Activated effector memory CD4-positive, alpha-beta T cell treated with Interleukin-2 at 50 U/mL for 16 hours (primary cell): ENCODE data around the gene RFPL3.
"Not testable (repeated sequence)": the region's sequence is repeated elsewhere in the genome, so short reads cannot be mapped to it uniquely, and the experiment has no call there.

ENCODE experiments used
- DNase-seq: peaks from one replicate; pipeline ENCODE4 v3.0.0-alpha.2; 2020

Gene RFPL3

DNA sequence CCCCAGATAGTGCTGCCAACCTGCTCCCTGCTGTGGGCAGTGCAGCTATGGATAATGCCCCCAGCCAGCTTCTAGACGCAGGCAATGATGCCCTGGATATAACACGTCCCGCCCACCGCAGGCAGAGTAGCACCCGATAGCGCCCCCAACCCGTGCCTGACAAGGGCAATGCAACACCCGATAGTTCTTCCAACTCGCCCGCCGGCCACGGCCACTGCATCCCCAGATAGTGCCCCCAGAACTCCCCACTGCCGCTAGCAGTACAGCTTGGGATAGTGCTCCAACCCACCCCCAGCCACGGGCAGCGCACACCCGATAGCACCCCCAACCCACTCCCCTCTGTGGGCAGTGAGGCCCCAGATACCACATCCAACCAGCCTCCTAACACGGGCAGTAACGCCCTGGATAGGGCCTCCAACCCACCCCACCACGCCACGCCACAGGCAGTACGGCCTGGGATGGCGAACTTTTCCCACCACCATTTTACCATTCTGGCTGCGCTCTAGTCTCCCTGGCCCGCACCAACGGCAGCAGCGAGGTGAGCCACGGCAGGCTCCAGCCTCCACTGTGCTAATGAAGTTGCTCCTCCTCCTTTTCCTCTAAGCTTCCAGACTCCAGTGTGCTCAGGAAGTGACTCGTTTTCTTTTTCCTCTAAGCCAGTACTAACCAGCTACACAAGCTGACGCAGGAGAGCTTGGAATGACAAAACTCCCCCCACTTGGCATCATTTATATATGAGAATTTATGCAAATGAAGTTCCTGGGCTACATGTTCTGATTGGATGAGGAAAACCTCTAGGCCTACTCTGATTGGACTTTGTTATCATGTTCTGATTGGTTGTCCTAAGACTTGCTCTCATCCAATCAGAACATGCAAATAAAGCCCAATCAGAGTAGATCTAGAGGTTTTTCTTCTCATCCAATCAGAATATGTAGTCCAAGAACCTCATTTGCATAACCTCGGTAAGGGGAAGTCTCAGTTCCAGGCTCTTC is 3.0 kb upstream of the RFPL3 start:
- no peak for DNase-seq

DNA sequence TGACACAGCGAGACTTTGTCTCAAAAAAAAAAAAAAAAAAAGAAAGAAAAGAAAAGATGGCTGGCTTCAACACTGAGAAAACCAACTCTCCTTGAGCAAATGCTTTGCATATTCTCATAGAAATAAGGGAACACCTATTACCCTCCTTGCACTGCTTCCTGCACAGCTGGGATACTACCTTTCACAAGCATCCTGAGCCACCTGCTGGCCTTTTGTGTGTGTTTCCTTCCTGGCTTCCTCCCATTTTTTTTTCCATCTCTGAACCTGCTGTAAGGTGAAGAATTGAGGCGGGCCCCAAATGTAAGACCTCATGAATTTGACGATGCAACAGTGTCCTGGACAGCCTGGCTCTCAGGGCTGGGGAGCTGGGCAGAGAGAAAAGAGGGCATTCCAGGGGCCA is 1.9 kb upstream of the RFPL3 start:
- no peak for DNase-seq

DNA sequence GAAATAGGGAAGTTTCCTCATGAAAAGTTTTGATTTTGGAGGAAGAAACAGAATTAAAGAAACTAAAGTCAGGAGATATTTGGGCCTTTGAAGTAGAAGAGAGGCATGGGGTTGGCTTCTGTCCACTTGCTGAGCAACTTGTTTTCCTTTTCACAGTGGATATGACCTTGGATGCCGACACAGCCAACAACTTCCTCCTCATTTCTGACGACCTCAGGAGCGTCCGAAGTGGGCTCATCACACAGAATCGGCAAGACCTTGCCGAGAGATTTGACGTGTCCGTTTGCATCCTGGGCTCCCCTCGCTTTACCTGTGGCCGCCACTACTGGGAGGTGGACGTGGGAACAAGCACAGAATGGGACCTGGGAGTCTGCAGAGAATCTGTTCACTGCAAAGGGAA is 2.4 kb downstream of the RFPL3 start:
- not testable (repeated sequence) for DNase-seq

DNA sequence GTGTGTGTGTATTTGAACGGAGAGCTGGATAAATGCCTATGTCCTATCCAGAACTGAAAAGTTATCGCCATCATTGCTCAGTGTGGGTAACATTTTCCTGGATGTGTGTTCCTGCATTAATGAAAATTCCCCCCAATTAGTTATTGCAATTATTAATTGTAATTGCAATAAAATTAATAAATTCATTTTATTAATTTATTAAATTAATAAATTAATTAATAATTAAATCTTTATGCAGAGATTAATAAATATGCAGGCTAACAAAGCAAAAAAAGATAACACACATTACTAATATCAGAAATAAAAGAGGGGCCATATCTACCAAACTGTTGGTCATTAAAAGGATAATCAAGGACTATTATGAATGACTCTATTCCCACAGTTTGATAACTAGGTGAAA is 3.6 kb downstream of the RFPL3 start:
- no peak for DNase-seq

DNA sequence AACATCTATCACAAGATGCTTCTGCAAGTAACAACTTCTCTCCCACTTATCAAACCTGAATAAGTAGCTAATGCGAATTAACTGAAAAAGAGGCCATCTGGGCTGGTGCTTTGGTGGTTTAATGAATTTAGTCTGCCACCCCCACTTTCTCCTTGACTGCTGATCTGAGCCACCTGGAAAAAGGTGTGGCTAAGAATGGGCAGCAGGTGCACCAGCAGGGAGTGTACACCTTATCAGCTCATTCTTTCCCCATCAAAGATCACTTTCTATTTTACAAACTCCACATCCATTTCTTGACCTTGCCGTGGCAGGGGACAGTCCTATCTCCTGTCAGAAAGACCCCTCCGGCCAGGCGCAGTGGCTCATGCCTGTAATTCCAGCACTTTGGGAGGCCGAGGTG is 6.5 kb downstream of the RFPL3 start:
- DNase-seq, result no peak

DNA sequence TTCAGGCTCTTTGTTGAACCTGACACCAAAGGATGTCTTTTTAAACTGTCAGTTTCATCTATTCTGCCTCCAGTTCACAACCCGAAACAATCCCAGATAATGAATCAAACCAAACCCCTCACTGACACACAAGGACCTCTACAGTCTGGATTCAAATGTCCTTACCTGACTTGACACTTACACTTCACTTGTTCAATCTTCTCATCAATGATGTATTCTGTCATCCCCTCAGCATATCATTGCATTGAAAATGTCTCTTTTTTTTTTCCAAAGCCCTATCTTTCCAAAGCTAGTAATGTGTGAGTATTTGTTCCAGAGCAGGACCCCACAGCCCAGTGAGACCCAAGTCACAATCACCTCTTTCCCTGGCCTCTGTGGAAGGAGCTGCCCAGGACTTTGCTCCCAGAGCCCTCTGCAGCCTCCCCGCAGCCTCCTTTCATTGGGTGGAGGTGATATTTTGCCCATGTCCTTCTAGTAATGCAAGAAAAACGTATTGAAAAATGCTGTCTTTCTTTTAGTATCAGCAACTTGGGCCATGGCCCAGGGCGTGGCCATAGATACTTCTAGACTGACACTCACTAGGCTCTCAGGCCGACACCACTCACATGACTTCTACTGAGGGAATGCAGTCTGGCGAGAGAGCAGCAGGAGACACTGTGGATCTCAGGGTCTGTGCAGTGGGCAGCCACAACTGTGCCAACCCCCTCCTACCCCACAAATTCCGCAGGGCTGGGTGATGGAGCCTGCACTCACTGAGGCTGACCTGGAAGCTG is 18.2 kb downstream of the RFPL3 start:
- no peak for DNase-seq

DNA sequence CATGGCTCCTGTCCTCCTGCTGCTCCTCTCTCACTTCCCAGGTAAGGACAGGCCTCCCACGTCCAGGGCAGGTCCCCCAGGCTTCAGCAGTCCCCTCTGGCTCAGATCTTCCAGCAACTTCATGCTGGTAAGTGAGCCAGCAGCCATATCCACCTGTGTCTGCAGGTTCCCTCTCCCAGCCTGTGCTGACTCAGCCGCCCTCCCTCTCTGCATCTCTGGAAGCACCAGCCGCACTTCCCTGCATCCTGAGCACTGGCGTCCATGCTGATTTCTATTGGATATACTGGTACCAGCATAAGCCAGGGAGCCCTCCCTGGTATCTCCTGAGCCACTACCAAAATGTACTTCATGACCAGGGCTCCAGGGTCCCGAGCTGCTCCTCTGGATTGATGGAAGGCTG is 19.0 kb downstream of the RFPL3 start:
- DNase-seq, result no peak

DNA sequence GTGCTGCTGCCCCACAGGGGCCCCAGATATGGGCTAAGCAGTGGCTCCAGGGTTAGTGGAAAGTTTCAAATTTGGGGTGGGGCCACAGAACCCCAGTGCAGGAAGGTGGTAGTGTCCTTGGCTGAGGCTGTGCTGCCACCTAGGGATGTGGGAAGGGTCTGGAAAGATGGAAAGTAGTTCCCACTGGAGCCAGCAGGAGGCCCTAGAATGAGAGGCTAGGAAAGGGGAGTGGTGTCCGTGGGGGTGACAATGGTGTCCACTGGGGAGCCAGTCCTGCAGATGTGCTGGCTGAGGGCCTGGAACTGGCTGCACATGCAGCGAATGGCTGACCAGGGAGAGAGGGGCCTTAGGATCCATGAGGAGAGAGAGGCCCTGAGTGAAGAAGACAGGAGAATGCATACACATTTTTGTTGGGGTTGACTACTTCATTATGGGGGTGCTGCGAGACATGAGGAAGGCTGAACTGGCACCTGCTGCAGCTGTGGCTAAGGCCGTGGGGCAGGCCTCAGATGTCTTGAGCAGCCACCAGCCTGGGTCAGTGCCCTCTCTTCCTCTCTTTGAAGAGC is 21.1 kb downstream of the RFPL3 start:
- no peak for DNase-seq

DNA sequence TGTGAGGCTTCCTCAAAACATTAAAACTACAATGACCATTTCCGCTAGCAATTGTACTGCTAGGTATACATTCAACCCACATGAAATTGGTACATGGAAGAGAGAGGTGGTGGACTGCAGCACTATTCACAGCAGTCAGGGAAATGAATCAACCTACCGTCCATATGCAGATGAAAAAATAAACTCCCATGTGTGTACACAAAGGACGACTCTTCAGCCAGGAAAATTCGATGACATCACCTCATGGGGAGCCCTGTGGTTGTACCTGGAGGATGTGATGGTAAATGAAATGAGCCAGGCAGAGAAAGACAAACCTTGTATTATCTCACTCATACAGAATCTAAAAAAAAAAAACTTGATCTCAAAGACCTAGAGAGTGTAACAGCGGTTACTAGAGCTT is 23.3 kb downstream of the RFPL3 start:
- DNase-seq, result no peak

DNA sequence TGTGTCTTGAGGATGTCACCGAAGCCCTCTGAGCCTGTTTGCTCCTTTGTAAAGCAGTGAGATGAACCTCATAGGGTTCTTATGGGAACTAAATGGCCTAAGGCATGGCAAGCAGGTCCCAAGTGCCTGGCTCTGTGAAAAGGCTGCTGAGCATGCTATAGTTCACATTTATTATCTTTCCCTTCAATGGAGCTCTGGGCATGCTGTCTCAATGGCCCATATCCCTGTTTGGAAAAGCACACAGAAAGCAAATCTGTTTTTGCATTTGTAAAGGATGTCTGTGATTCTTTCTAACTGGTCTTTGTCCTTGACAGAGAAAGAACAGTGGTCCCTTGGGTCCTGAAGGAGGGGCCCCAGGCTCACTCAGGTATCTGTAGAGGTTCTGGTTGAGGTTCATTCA is 28.0 kb downstream of the RFPL3 start:
- no peak for DNase-seq

DNA sequence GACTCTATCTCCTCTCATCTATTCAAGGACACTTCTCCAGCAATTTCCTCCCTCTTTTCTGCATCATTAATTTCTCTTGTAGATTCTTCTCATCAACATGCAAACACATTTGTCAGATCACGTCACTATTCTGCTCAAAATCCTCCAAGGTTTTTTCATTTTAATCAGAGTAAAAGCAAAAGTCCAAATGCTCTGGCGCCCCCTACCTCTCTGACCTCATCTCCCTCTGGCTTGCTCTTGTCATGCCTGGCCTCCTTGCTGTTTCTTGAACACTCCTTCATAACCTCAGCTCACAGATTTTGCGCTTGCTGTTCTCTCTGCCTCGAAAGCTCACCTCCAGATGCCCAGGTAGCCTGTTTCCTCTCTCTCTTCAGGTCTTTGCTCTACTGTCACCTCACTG is 32.0 kb downstream of the RFPL3 start:
- no peak for DNase-seq

DNA sequence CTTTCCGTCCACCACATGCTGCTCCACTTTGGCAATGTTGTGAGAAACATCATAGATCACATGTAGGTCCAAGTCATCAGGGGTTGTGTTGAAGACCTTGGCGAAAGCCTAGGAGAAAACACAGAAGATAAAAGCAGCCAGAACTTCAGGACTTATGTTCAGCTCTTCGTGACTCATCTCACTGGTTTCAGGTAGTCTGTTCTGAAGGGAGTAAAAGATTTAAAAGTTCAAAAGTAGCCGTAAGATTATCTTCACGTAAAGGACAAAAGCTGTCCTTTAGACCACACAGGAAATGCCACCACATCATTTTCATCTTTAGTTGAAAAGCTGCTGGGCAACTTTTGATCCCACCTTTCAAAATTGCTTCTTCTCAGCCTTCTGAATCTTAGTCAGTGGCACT is 37.4 kb downstream of the RFPL3 start:
- DNase-seq, result no peak

DNA sequence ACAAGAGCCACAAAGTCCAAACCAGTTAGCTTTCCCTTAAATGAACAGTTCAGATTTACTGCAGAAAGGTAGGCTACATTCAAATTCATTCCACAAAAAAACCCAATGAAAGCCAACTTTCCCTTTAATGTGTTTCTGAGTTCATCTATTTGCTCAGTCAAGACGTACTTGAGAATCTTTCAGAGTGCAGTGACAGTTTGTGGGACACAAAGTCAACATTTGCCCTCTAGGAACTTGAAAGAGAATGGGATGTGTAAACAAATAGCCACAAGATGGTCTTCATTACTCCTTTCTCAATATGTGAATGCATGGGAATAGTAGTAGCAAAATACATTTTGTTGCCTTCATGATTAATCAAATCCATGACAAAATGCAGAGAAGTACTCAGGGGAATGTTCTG is 38.6 kb downstream of the RFPL3 start:
- DNase-seq, result no peak

DNA sequence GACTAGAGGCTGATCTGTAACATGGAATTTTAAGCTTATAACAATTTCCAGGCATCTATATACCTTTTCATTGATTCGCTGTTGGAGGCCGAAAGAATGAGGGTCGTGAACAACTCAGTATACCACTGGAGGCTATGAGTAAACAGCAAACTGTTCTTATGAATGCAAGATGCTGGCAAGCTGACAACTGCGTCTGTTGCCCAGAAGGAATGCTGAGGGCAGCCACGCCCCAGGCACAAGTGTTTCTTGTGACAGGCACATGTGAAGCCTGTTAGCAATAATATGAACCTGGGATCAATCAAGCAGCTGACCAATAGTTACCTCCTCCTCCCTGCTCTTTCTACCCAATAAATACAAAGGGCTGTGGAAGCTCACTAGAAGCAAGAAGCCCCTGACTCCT is 39.1 kb downstream of the RFPL3 start:
- DNase-seq, result no peak

DNA sequence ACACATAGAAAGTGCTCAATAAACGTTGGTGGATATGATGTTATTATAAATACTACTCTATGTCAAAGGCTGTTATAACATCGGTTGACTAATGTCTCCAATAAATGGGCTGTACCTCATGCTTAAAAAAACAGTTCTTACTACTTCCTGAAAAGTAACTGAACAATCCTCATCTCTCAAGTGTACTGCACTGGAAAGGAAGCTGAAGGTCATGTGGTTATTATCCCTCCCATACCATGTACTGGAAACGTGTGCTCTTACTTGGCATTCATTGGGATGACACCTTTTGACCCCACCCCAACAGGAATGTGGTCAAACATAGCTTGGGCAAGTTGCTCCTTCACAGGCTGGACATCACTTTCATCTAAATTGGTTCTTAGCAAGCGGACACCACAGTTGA is 43.8 kb downstream of the RFPL3 start:
- DNase-seq, result no peak

DNA sequence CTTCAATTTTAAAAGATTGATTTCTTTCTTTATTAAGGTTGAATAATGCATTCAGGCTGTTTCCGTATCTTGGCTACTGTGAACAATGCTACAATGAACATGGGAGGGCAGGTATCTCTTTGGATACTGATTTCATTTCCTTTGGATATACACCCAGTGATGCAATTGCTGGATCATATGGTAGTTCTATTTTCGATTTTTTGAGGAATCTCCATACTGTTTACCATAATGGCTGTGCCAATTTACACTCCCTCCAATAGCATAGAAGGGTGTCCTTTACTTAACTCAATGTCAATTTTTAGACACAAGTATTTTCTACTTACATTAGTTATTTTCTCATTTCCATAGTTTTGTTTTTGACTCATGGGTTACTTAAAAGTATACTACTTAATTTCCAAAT is 46.4 kb downstream of the RFPL3 start:
- no peak for DNase-seq

DNA sequence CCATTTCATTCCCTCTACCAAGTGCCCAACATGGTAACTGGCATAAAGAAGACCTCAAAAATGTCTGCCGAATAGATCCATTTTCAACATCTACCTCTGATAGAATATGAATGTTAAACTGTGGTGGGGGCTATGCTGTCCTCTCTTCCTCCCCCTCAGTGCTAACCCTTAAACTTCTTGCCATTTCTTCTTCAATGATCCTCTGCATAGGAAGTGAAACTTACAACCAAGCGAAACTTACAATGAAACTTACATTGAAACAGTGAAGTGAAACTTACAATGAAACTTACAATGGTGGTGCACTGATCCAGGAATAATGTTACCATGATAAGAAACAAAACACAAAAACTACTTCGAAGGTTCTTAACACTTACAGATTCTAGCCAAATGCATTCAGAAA is 49.6 kb downstream of the RFPL3 start:
- DNase-seq, result no peak

DNA sequence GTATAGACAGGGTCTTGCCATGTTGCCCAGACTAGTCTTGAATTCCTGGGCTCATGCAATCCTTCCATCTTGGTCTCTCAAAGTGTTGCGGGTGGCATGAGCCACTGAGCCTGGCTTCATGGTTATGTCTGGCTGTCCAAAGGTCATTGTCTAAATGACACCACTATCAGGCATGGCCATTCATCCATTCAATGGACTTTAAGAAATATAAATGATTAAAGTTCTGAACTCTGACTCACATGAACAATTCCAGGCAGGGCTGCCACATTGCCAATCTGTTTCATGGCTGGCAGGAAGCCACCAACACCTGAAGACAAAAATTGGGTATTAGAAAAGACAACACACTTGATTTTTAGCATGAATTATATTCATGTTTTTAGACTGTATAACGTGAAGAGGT is 50.3 kb downstream of the RFPL3 start:
- DNase-seq, result no peak

DNA sequence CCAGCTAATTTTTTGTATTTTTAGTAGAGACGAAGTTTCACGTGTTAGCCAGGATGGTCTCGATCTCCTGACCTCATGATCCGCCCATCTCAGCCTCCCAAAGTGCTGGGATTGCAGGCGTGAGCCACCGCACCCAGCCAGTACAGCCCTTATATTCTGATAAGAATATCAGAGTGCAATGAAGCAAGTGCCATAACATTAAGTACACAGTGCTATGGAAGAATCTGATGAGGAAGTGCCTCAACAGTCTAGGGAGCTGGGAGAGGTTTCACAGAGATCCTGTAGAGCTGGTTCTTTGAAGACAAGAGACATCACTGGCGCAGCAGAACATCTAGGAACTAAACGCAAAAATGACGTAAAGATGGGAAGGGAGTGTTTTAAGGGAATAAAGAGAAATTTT is 52.3 kb downstream of the RFPL3 start:
- no peak for DNase-seq

DNA sequence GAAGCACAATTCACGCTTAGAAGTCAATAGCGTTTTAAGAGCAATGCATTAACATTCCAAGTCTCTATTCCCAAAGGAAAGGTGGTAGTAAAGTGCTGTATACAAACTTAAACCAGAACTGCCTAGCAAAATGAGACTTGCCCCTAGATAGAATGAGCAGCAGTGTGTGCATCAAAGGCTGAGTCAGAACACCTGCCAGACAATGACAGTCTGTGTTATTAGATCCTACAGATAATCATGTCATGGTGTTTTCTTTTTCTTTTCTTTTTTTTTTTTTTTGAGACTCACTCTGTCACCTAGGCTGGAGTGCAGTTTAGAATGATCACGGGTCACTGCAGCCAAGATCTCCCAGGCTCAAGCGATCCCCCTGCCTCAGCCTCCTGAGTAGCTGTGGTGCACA is 52.8 kb downstream of the RFPL3 start:
- no peak for DNase-seq
